GM10266 (cell line): ENCODE measurements around the gene ERF.

Source experiments
- DNase-seq: peaks from one replicate; pipeline ENCODE4 v3.0.0; 2012; ENCODE audit errors: extremely low spot score
- CTCF ChIP-seq: IDR thresholded peaks from 2 replicates; pipeline ENCODE4 v1.5.1; 2012; ENCODE audit warnings: mild to moderate bottlenecking, low read depth; ENCODE audit not compliant: control insufficient read depth, insufficient read depth; ENCODE audit errors: missing control alignments

ERF gene

GRCh38 chr19:42251572-42252358 lies 3.2 kb downstream of the ERF start:
- no peak for TF ChIP-seq CTCF
- DNase-seq = no peak

- TF ChIP-seq CTCF = no peak
- DNase-seq = no peak
Measured at GRCh38 chr19:42250666-42251531, 4.0 kb downstream of the ERF start.

- DNase-seq = no peak
- TF ChIP-seq CTCF = no peak
Measured at GRCh38 chr19:42250183-42250665, 4.7 kb downstream of the ERF start.

- TF ChIP-seq CTCF = no peak
- no peak for DNase-seq
Measured at GRCh38 chr19:42249769-42250168, 5.2 kb downstream of the ERF start.

GRCh38 chr19:42249149-42249750 lies 5.7 kb downstream of the ERF start:
- no peak for TF ChIP-seq CTCF
- no peak for DNase-seq

GRCh38 chr19:42248270-42249148 lies 6.4 kb downstream of the ERF start:
- no peak for TF ChIP-seq CTCF
- DNase-seq = no peak
